Neural cell (in vitro differentiated cells): ENCODE measurements around the gene POSTN. TPM values are rescaled to one million over a fixed set of nuclear protein-coding genes. Genes with fewer than 3 reads are reported as not detected.

Experiments
- H2AFZ ChIP-seq: fragments of 200-600, 300-800 bp; sonication (generic), shearing (Covaris generic); 2 replicates; pipeline ENCODE4 v1.6.0; 2014; ENCODE audit warnings: low read depth, mild to moderate bottlenecking, antibody characterized with exemption, low read length, moderate library complexity
- H3F3A ChIP-seq: fragments of 200-600 bp; shearing (Covaris generic); 2 replicates; pipeline ENCODE4 v1.6.1; 2016; ENCODE audit warnings: mild to moderate bottlenecking, moderate library complexity, mixed read lengths, antibody characterized with exemption, low read length; ENCODE audit not compliant: insufficient read depth, poor library complexity, severe bottlenecking
- H3K27ac ChIP-seq: fragments of 200-600, 300-800 bp; sonication (generic), shearing (Covaris generic); 2 replicates; pipeline ENCODE4 v1.5.1; 2014; ENCODE audit warnings: mild to moderate bottlenecking, low read length, moderate library complexity
- H3K27me3 ChIP-seq: fragments of 300-800, 200-600 bp; sonication (generic), shearing (Covaris generic); 2 replicates; pipeline ENCODE4 v1.6.0; 2014; ENCODE audit warnings: mild to moderate bottlenecking, low read depth, low read length, moderate library complexity; ENCODE audit not compliant: insufficient read depth
- H3K36me3 ChIP-seq: fragments of 300-800, 200-600 bp; sonication (generic), shearing (Covaris generic); 2 replicates; pipeline ENCODE4 v1.5.1; 2014; ENCODE audit warnings: mild to moderate bottlenecking, antibody characterized with exemption, low read length, moderate library complexity; ENCODE audit not compliant: insufficient read depth
- H3K4me2 ChIP-seq: fragments of 300-800, 200-600 bp; sonication (generic), shearing (Covaris generic); 2 replicates; pipeline ENCODE4 v1.6.0; 2014; ENCODE audit warnings: mild to moderate bottlenecking, low read length
- H3K4me3 ChIP-seq: fragments of 300-800, 200-600 bp; sonication (generic), shearing (Covaris generic); 2 replicates; pipeline ENCODE4 v1.5.1; 2014; ENCODE audit warnings: mild to moderate bottlenecking, low read length, moderate library complexity
- H3K79me2 ChIP-seq: fragments of 200-600 bp; shearing (Covaris generic); replicated peaks from 2 replicates; pipeline ENCODE4 v1.6.0; 2014; ENCODE audit warnings: mild to moderate bottlenecking, low read length, moderate library complexity; ENCODE audit not compliant: insufficient read depth
- H3K9ac ChIP-seq: fragments of 300-800, 200-600 bp; sonication (generic), shearing (Covaris generic); 2 replicates; pipeline ENCODE4 v1.6.1; 2016; ENCODE audit warnings: mild to moderate bottlenecking, low read length, mixed read lengths
- H3K9me2 ChIP-seq: fragments of 200-600 bp; shearing (Covaris generic); 2 replicates; pipeline ENCODE4 v1.6.1; 2016; ENCODE audit warnings: mild to moderate bottlenecking, low read length, mixed read lengths; ENCODE audit not compliant: insufficient read depth
- H3K9me3 ChIP-seq: fragments of 200-600, 300-800 bp; sonication (generic), shearing (Covaris generic); 2 replicates; pipeline ENCODE4 v1.6.1; 2016; ENCODE audit warnings: mild to moderate bottlenecking, mixed run types, low read length, moderate library complexity, mixed read lengths
- H4K20me1 ChIP-seq: fragments of 200-600 bp; shearing (Covaris generic); 2 replicates; pipeline ENCODE4 v1.6.1; 2016; ENCODE audit warnings: mild to moderate bottlenecking, mixed run types; ENCODE audit not compliant: insufficient read depth
- CTCF ChIP-seq: fragments of 450-650 bp; IDR thresholded peaks from 2 replicates; pipeline ENCODE4 v1.5.1; 2014; ENCODE audit warnings: antibody characterized with exemption, mild to moderate bottlenecking, moderate library complexity; ENCODE audit not compliant: poor library complexity, severe bottlenecking
- EP300 ChIP-seq: fragments of 450-650 bp; conservative IDR thresholded peaks from 2 replicates; pipeline ENCODE4 v1.6.1; 2014; ENCODE audit warnings: antibody characterized with exemption, mild to moderate bottlenecking, moderate library complexity; ENCODE audit not compliant: poor library complexity, severe bottlenecking
- EZH2 ChIP-seq: fragments of 200-600, 300-800 bp; shearing (Covaris generic), sonication (generic); IDR thresholded peaks from 2 replicates; pipeline ENCODE4 v1.6.1; 2014; ENCODE audit warnings: antibody characterized with exemption, low read length, borderline replicate concordance, mild to moderate bottlenecking; ENCODE audit not compliant: insufficient read depth, poor library complexity, severe bottlenecking
- MXI1 ChIP-seq: fragments of 450-650 bp; conservative IDR thresholded peaks from 2 replicates; pipeline ENCODE4 v1.6.1; 2014; ENCODE audit warnings: antibody characterized with exemption, mild to moderate bottlenecking; ENCODE audit not compliant: poor library complexity, severe bottlenecking
- RAD21 ChIP-seq: fragments of 450-650 bp; conservative IDR thresholded peaks from 2 replicates; pipeline ENCODE4 v1.6.1; 2014; ENCODE audit warnings: antibody characterized with exemption, mild to moderate bottlenecking, moderate library complexity
- SMC3 ChIP-seq: fragments of 450-650 bp; conservative IDR thresholded peaks from 2 replicates; pipeline ENCODE4 v1.6.1; 2014; ENCODE audit warnings: antibody characterized with exemption, mild to moderate bottlenecking, moderate library complexity; ENCODE audit not compliant: poor library complexity
- TAF1 ChIP-seq: IDR thresholded peaks from 2 replicates; pipeline ENCODE4 v1.6.1; 2012; ENCODE audit warnings: low read depth
- polyA plus RNA-seq: library from polyadenylated mRNA; depleted of rRNA; stranded (reverse); fragments of >200 nt; gene quantifications from 2 replicates; pipeline ENCODE4 v1.2.3, GENCODE V29; 2014

POSTN gene
- polyA plus RNA-seq, 1 donor from 2014 or later: 1.8 TPM

- Histone ChIP-seq H2AFZ (no peak overlapping the region), H3K36me3 (no peaks in the 10 kb centered on the region), H3K9ac (no peak overlapping the region), H3K27ac (no peak overlapping the region), H3K79me2 (no peaks in the 10 kb centered on the region), H3K9me3 (no peaks in the 10 kb centered on the region), H4K20me1 (no peaks in the 10 kb centered on the region), H3F3A (no peaks in the 10 kb centered on the region), H3K4me3 (no peak overlapping the region), H3K4me2 (peak overlapping the region; percentile 13), H3K27me3 (no peaks in the 10 kb centered on the region), H3K9me2 (no peaks in the 10 kb centered on the region)
- no peak for TF ChIP-seq CTCF
- TF ChIP-seq TAF1: no peak
- no peak for TF ChIP-seq SMC3
These were observed 15.1 kb upstream of the POSTN start for GRCh38 chr13:37613638-37614037.

- Histone ChIP-seq H3K9me2 (no peaks in the 10 kb centered on the region), H3K9me3 (no peaks in the 10 kb centered on the region), H3K9ac (no peak overlapping the region), H3F3A (no peaks in the 10 kb centered on the region), H3K79me2 (no peaks in the 10 kb centered on the region), H2AFZ (no peak overlapping the region), H3K4me2 (peak overlapping the region; percentile 13), H3K27me3 (no peaks in the 10 kb centered on the region), H3K4me3 (no peak overlapping the region), H3K27ac (no peak overlapping the region), H3K36me3 (no peaks in the 10 kb centered on the region), H4K20me1 (no peaks in the 10 kb centered on the region)
- TF ChIP-seq EZH2: no peak
- no peak for TF ChIP-seq SMC3
- TF ChIP-seq CTCF: no peak
- TF ChIP-seq EP300: no peak
These were observed 14.7 kb upstream of the POSTN start for GRCh38 chr13:37613236-37613635.

- Histone ChIP-seq H3K4me2 (no peak overlapping the region), H3K4me3 (no peak overlapping the region), H3K79me2 (no peaks in the 10 kb centered on the region), H4K20me1 (no peaks in the 10 kb centered on the region), H2AFZ (no peak overlapping the region), H3K9me3 (no peaks in the 10 kb centered on the region), H3K9ac (no peak overlapping the region), H3K9me2 (no peaks in the 10 kb centered on the region), H3K36me3 (no peaks in the 10 kb centered on the region), H3K27ac (no peak overlapping the region), H3F3A (no peaks in the 10 kb centered on the region), H3K27me3 (no peaks in the 10 kb centered on the region)
- TF ChIP-seq MXI1 (no peak), RAD21 (peak; percentile 26), EZH2 (no peak), CTCF (peak; percentile 52), SMC3 (peak; percentile 40)
These were observed 10.3 kb upstream of the POSTN start for GRCh38 chr13:37608750-37609339.
